Thyroid gland (tissue), 4 donors: ENCODE results near the gene UBR7. TPM values are rescaled to one million over a fixed set of nuclear protein-coding genes. Genes with fewer than 3 reads are reported as not detected.
"Not testable (repeated sequence)": the region's sequence is repeated elsewhere in the genome, so short reads cannot be mapped to it uniquely, and the experiment has no call there.

Experiments used
- DNase-seq, 2 donors: peaks; one replicate each; pipeline ENCODE4 v3.0.0-alpha.2; 2019
- H3K27ac ChIP-seq, 3 donors: fragments of 200-600 bp; sonication (generic); 1 replicate in 2 of 3; 2 replicates in 1 of 3; pipeline ENCODE4 v1.5.1; 2016 to 2019; ENCODE audit warnings: mild to moderate bottlenecking in 1 of 3, moderate library complexity in 1 of 3
- H3K27me3 ChIP-seq: fragments of 200-600 bp; sonication (generic); one replicate; pipeline ENCODE4 v1.5.1; 2019
- H3K36me3 ChIP-seq, 2 donors: fragments of 200-600 bp; sonication (generic); one replicate each; pipeline ENCODE4 v1.5.1; 2016 to 2019
- H3K4me1 ChIP-seq, 2 donors: fragments of 200-600 bp; sonication (generic); one replicate each; pipeline ENCODE4 v1.5.1; 2017 to 2019
- H3K4me3 ChIP-seq, 3 donors: fragments of 200-600 bp; sonication (generic); replicated peaks in 1 of 3; 1 replicate in 2 of 3; 2 replicates in 1 of 3; pipeline ENCODE4 v1.5.1; 2016; ENCODE audit warnings: mild to moderate bottlenecking in 1 of 3
- H3K9me3 ChIP-seq: fragments of 200-600 bp; sonication (generic); one replicate; pipeline ENCODE4 v1.5.1; 2017
- CTCF ChIP-seq, 6 experiments: fragments of 200-600 bp in 3 of 6; fragments of 450-650 bp in 3 of 6; sonication (generic) in 3 of 6; IDR thresholded peaks; one replicate each; pipeline ENCODE4 v1.5.1; 2016 to 2019; ENCODE audit warnings: antibody characterized with exemption in 6 of 6, mild to moderate bottlenecking in 2 of 6, inconsistent platforms in 1 of 6, moderate library complexity in 1 of 6
- POLR2A ChIP-seq, 2 donors: fragments of 450-650 bp; IDR thresholded peaks; one replicate each; pipeline ENCODE4 v1.6.1; 2017; ENCODE audit warnings: antibody characterized with exemption in 2 of 2, mild to moderate bottlenecking in 2 of 2, moderate library complexity in 1 of 2
- WGBS, 2 donors: methylation state at CpG; one replicate each; pipeline ENCODE4 v1.1.5; 2017; 5-methylcytosine and 5-hydroxymethylcytosine counted together
- intact Hi-C: fragments of 100-400 bp; cut with DNase I; formaldehyde crosslinking; loops from one replicate; pipeline ENCODE4 v1.15.1; 2023
- total RNA-seq, 4 donors: library from RNA; depleted of rRNA; stranded (reverse); fragments of >200 nt; gene quantifications; one replicate each; pipeline ENCODE4 v1.2.3, GENCODE V29; 2016

The UBR7 gene
- total RNA-seq, 4 donors from 2014 or later, result 29.0 to 52.0 (median 36.9) TPM

GRCh38 chr14:93168610-93169009 lies 38.4 kb upstream of the UBR7 start:
- H3K9me3 ChIP-seq, H3K4me3 ChIP-seq, H3K27me3 ChIP-seq, H3K36me3 ChIP-seq, DNase-seq, intact Hi-C loops, H3K27ac ChIP-seq, H3K4me1 ChIP-seq: not testable (repeated sequence)
- WGBS, 2 donors, result 84 to 88% methylated on average over 9 of the region's 9 CpGs

- H3K36me3 ChIP-seq, H3K9me3 ChIP-seq, H3K4me3 ChIP-seq, intact Hi-C loops, DNase-seq, H3K27me3 ChIP-seq, H3K4me1 ChIP-seq, H3K27ac ChIP-seq: not testable (repeated sequence)
- 87 to 91% methylated on average over 4 to 6 of the region's 6 CpGs for WGBS, 2 donors
Observed at GRCh38 chr14:93169619-93170018, 37.4 kb upstream of the UBR7 start.

- H3K27ac ChIP-seq, H3K4me3 ChIP-seq, H3K36me3 ChIP-seq, intact Hi-C loops, DNase-seq, H3K9me3 ChIP-seq, H3K4me1 ChIP-seq, H3K27me3 ChIP-seq: not testable (repeated sequence)
- 88 to 100% methylated on average over 2 to 5 of the region's 20 CpGs for WGBS, 2 donors
Observed at GRCh38 chr14:93170141-93170540, 36.9 kb upstream of the UBR7 start.

- TF ChIP-seq POLR2A (IDR thresholded peaks at IDR 0.05) (no peak), CTCF (IDR thresholded peaks at IDR 0.05) (no peak)
- H3K27me3 ChIP-seq, result no peaks in the 10 kb centered on the region
- H3K9me3 ChIP-seq, result no peaks in the 10 kb centered on the region
- DNase-seq, result no peak
- no peak overlapping the region for H3K4me3 ChIP-seq
- no peaks in the 10 kb centered on the region for H3K4me1 ChIP-seq
- H3K27ac ChIP-seq, result no peak overlapping the region
- intact Hi-C loops, result no loop called here
- H3K36me3 ChIP-seq, result no peaks in the 10 kb centered on the region
- WGBS, 2 donors, result 90 to 93% methylated on average over 4 of the region's 4 CpGs
Observed at GRCh38 chr14:93171376-93171775, 35.7 kb upstream of the UBR7 start.

- WGBS, 2 donors, result 46 to 54% methylated on average over 10 of the region's 10 CpGs
- no peaks in the 10 kb centered on the region for H3K36me3 ChIP-seq
- no peak for TF ChIP-seq POLR2A (IDR thresholded peaks at IDR 0.05)
- no peak for TF ChIP-seq CTCF (IDR thresholded peaks at IDR 0.05)
Observed at GRCh38 chr14:93173943-93174395, 33.1 kb upstream of the UBR7 start.

GRCh38 chr14:93174731-93175130 lies 32.3 kb upstream of the UBR7 start:
- H3K36me3 ChIP-seq, H3K27ac ChIP-seq, H3K4me3 ChIP-seq, H3K27me3 ChIP-seq, H3K9me3 ChIP-seq, H3K4me1 ChIP-seq, DNase-seq, intact Hi-C loops: not testable (repeated sequence)
- WGBS, 2 donors, result 75 to 78% methylated on average over 4 of the region's 5 CpGs

More at GRCh38 chr14:93173943-93174395, 33.1 kb upstream of the UBR7 start:
- Histone ChIP-seq H3K4me3 (no peak overlapping the region), H3K27ac (no peak overlapping the region), H3K9me3 (no peaks in the 10 kb centered on the region), H3K27me3 (no peaks in the 10 kb centered on the region), H3K4me1 (no peaks in the 10 kb centered on the region)
- intact Hi-C loops, result no loop called here
- DNase-seq, result no peak

- Histone ChIP-seq H3K27ac (no peak overlapping the region), H3K36me3 (no peaks in the 10 kb centered on the region), H3K4me1 (no peaks in the 10 kb centered on the region), H3K4me3 (no peak overlapping the region), H3K27me3 (no peaks in the 10 kb centered on the region), H3K9me3 (no peaks in the 10 kb centered on the region)
- WGBS, 2 donors, result 84 to 87% methylated on average over 6 of the region's 6 CpGs
- intact Hi-C loops, result no loop called here
- TF ChIP-seq CTCF (IDR thresholded peaks at IDR 0.05) (no peak), POLR2A (IDR thresholded peaks at IDR 0.05) (no peak)
- no peak for DNase-seq
Observed at GRCh38 chr14:93175492-93175891, 31.6 kb upstream of the UBR7 start.
